Tibial nerve (tissue), 4 donors: ENCODE results near the gene HSDL2. TPM values are rescaled to one million over a fixed set of nuclear protein-coding genes. Genes with fewer than 3 reads are reported as not detected.
"Not testable (repeated sequence)": the region's sequence is repeated elsewhere in the genome, so short reads cannot be mapped to it uniquely, and the experiment has no call there.

ENCODE experiments used
- DNase-seq, 2 donors: peaks; one replicate each; pipeline ENCODE4 v3.0.0-alpha.2; 2019; ENCODE audit warnings: low spot score in 2 of 2
- H3K27ac ChIP-seq, 4 donors: fragments of 200-600 bp; sonication (generic) in 3 of 4; one replicate each; pipeline ENCODE4 v1.5.1; 2017 to 2019; ENCODE audit warnings: mild to moderate bottlenecking in 1 of 4
- H3K27me3 ChIP-seq, 2 donors: fragments of 200-600 bp; sonication (generic) in 1 of 2; one replicate each; pipeline versions ENCODE4 v1.5.1 to v1.6.0; 2017 to 2019
- H3K36me3 ChIP-seq, 3 donors: fragments of 200-600 bp; sonication (generic); one replicate each; pipeline ENCODE4 v1.5.1; 2018 to 2019
- H3K4me1 ChIP-seq, 4 donors: fragments of 200-600 bp; sonication (generic) in 3 of 4; one replicate each; pipeline ENCODE4 v1.5.1; 2017 to 2019
- H3K4me3 ChIP-seq, 4 donors: fragments of 200-600 bp; sonication (generic) in 3 of 4; one replicate each; pipeline ENCODE4 v1.5.1; 2017 to 2019; ENCODE audit warnings: mild to moderate bottlenecking in 1 of 4, moderate library complexity in 1 of 4
- H3K9me3 ChIP-seq, 4 donors: fragments of 200-600 bp; sonication (generic) in 3 of 4; one replicate each; pipeline ENCODE4 v1.5.1; 2017 to 2019
- CTCF ChIP-seq, 5 experiments: fragments of 200-600 bp in 3 of 5; fragments of 450-650 bp in 2 of 5; sonication (generic) in 3 of 5; IDR thresholded peaks; one replicate each; pipeline ENCODE4 v1.5.1; 2016 to 2019; ENCODE audit warnings: antibody characterized with exemption in 5 of 5, mild to moderate bottlenecking in 3 of 5, moderate library complexity in 2 of 5
- EP300 ChIP-seq, 2 donors: sonication (generic); formaldehyde crosslinking; IDR thresholded peaks; one replicate each; pipeline ENCODE4 v1.6.1; 2017; ENCODE audit warnings: antibody characterized with exemption in 2 of 2, mild to moderate bottlenecking in 1 of 2
- POLR2A ChIP-seq, 2 donors: fragments of 450-650 bp; IDR thresholded peaks; one replicate each; pipeline ENCODE4 v1.6.1; 2017; ENCODE audit warnings: antibody characterized with exemption in 2 of 2, mild to moderate bottlenecking in 2 of 2, moderate library complexity in 2 of 2
- WGBS, 2 donors: methylation state at CpG; one replicate each; pipeline ENCODE4 v1.1.5; 2018; 5-methylcytosine and 5-hydroxymethylcytosine counted together
- total RNA-seq, 4 donors: library from RNA; depleted of rRNA; stranded (reverse); fragments of >200 nt; gene quantifications; one replicate each; pipeline ENCODE4 v1.1.0, GENCODE V29; 2016

The HSDL2 gene
- total RNA-seq, 4 donors from 2014 or later, result 34.1 to 48.9 (median 37.7) TPM

GRCh38 chr9:112366591-112366990 lies 13.3 kb upstream of the HSDL2 start:
- H3K27ac ChIP-seq, result no peak overlapping the region
- DNase-seq, result no peak
- peaks cover 0 to 5% (median 0%) of the 10 kb centered on the region in 3 donors for H3K36me3 ChIP-seq
- peaks cover 0 to 38% (median 0%) of the 10 kb centered on the region in 4 donors for H3K9me3 ChIP-seq
- WGBS, 2 donors, result 65 to 75% methylated on average over 3 of the region's 3 CpGs
- no peak for TF ChIP-seq EP300 (IDR thresholded peaks at IDR 0.05)
- no peak for TF ChIP-seq POLR2A (IDR thresholded peaks at IDR 0.05)
- TF ChIP-seq CTCF (IDR thresholded peaks at IDR 0.05), result no peak
- peaks cover 0 to 3% (median 0%) of the 10 kb centered on the region in 4 donors for H3K4me1 ChIP-seq
- no peaks in the 10 kb centered on the region for H3K27me3 ChIP-seq
- H3K4me3 ChIP-seq, result no peak overlapping the region

GRCh38 chr9:112367465-112367864 lies 12.4 kb upstream of the HSDL2 start:
- Histone ChIP-seq H3K4me3 (no peak overlapping the region), H3K27me3 (no peaks in the 10 kb centered on the region), H3K9me3 (peaks cover 0 to 38% (median 0%) of the 10 kb centered on the region in 4 donors), H3K36me3 (peaks cover 0 to 5% (median 0%) of the 10 kb centered on the region in 3 donors), H3K4me1 (no peaks in the 10 kb centered on the region), H3K27ac (no peak overlapping the region)
- no peak for DNase-seq
- no peak for TF ChIP-seq CTCF (IDR thresholded peaks at IDR 0.05)
- TF ChIP-seq POLR2A (IDR thresholded peaks at IDR 0.05), result no peak

GRCh38 chr9:112369817-112370216 lies 10.1 kb upstream of the HSDL2 start:
- whole genome bisulfite sequencing, 2 donors, result 95 to 96% methylated on average over 1 of the region's 1 CpG
- TF ChIP-seq EP300 (IDR thresholded peaks at IDR 0.05), result no peak
- no peak for TF ChIP-seq CTCF (IDR thresholded peaks at IDR 0.05)
- TF ChIP-seq POLR2A (IDR thresholded peaks at IDR 0.05), result no peak
- H3K27ac ChIP-seq, result no peak overlapping the region
- H3K4me1 ChIP-seq, result no peaks in the 10 kb centered on the region
- peaks cover 0 to 11% (median 0%) of the 10 kb centered on the region in 3 donors for H3K36me3 ChIP-seq
- H3K4me3 ChIP-seq, result no peak overlapping the region
- no peak for DNase-seq
- peaks cover 0 to 38% (median 0%) of the 10 kb centered on the region in 4 donors for H3K9me3 ChIP-seq
- H3K27me3 ChIP-seq, result no peaks in the 10 kb centered on the region

- no peaks in the 10 kb centered on the region for H3K4me1 ChIP-seq
- no peaks in the 10 kb centered on the region for H3K27me3 ChIP-seq
- no peak overlapping the region for H3K4me3 ChIP-seq
- no peak for TF ChIP-seq CTCF (IDR thresholded peaks at IDR 0.05)
- TF ChIP-seq POLR2A (IDR thresholded peaks at IDR 0.05), result no peak
- TF ChIP-seq EP300 (IDR thresholded peaks at IDR 0.05), result no peak
- H3K36me3 ChIP-seq, result peaks cover 0 to 11% (median 0%) of the 10 kb centered on the region in 3 donors
- H3K27ac ChIP-seq, result no peak overlapping the region
- WGBS, 2 donors, result 95 to 98% methylated on average over 1 of the region's 1 CpG
- no peak for DNase-seq
- peaks cover 0 to 38% (median 0%) of the 10 kb centered on the region in 4 donors for H3K9me3 ChIP-seq
Observed at GRCh38 chr9:112371060-112371459, 8.8 kb upstream of the HSDL2 start.

GRCh38 chr9:112373666-112374065 lies 6.2 kb upstream of the HSDL2 start:
- not testable (repeated sequence) for H3K27ac ChIP-seq, H3K4me3 ChIP-seq, DNase-seq, H3K27me3 ChIP-seq
- peaks cover 0 to 16% (median 2%) of the 10 kb centered on the region in 4 donors for H3K4me1 ChIP-seq
- peaks cover 0 to 11% (median 0%) of the 10 kb centered on the region in 3 donors for H3K36me3 ChIP-seq
- 91 to 92% methylated on average over 2 of the region's 2 CpGs for WGBS, 2 donors
- peaks cover 0 to 14% (median 0%) of the 10 kb centered on the region in 4 donors for H3K9me3 ChIP-seq

- H3K36me3 ChIP-seq, H3K27me3 ChIP-seq, H3K27ac ChIP-seq, DNase-seq, H3K4me3 ChIP-seq: not testable (repeated sequence)
- 100% methylated on average over 2 of the region's 2 CpGs for WGBS, 2 donors
- H3K4me1 ChIP-seq, result peaks cover 0 to 18% (median 2%) of the 10 kb centered on the region in 4 donors
- peaks cover 0 to 11% (median 0%) of the 10 kb centered on the region in 4 donors for H3K9me3 ChIP-seq
Observed at GRCh38 chr9:112374232-112374631, 5.7 kb upstream of the HSDL2 start.
